A549 (cell line): ENCODE results near the gene MYLK4.

Experiments used
- CTCF ChIP-seq: fragments of >200 bp; sonication (Bioruptor Twin); formaldehyde crosslinking; IDR thresholded peaks from 3 replicates; pipeline ENCODE4 v1.5.1; 2016
- EP300 ChIP-seq, 2 experiments: fragments of >200 bp; sonication (Bioruptor Twin); formaldehyde crosslinking; IDR thresholded peaks; 2 replicates in 1 of 2; 3 replicates in 1 of 2; pipeline ENCODE4 v1.6.1; 2016 to 2017
- HOXA7 ChIP-seq: fragments of 250-450 bp; sonication (Bioruptor Pico); IDR thresholded peaks from 2 replicates; pipeline ENCODE4 v1.5.0; 2020; ENCODE audit warnings: mild to moderate bottlenecking, moderate library complexity
- NFE2L2 ChIP-seq: fragments of 150-350 bp; conservative IDR thresholded peaks from 2 replicates; pipeline ENCODE4 v1.6.1; 2014; ENCODE audit warnings: low read length
- PBX3 ChIP-seq: IDR thresholded peaks from 2 replicates; pipeline ENCODE4 v1.6.1; 2012
- RAD21 ChIP-seq, 2 experiments: fragments of >200 bp in 1 of 2; sonication (Bioruptor Twin) in 1 of 2; formaldehyde crosslinking in 1 of 2; IDR thresholded peaks in 1 of 2; conservative IDR thresholded peaks in 1 of 2; 2 replicates in 1 of 2; 3 replicates in 1 of 2; pipeline ENCODE4 v1.6.1; 2012 to 2018; ENCODE audit warnings: inconsistent platforms in 1 of 2
- RNF2 ChIP-seq: fragments of 200-600 bp; sonication (generic); IDR thresholded peaks from 2 replicates; pipeline ENCODE4 v1.6.1; 2016; ENCODE audit warnings: low read depth, mild to moderate bottlenecking, antibody characterized with exemption, moderate library complexity, borderline replicate concordance
- ZSCAN20 ChIP-seq: fragments of 250-450 bp; sonication (Bioruptor Pico); IDR thresholded peaks from 2 replicates; pipeline ENCODE4 v1.8.0; 2022; ENCODE audit warnings: mild to moderate bottlenecking, moderate library complexity

- TF ChIP-seq CTCF (no peak), RAD21 (conservative IDR thresholded peaks at IDR 0.05 in 1 of 2, IDR thresholded peaks at IDR 0.05 in 1 of 2) (no peak), PBX3 (no peak), ZSCAN20 (CRISPR knock-in tag) (no peak), RNF2 (no peak), HOXA7 (CRISPR knock-in tag) (no peak), EP300 (IDR thresholded peaks at IDR 0.05) (no peak), NFE2L2 (no peak)
Measured at GRCh38 chr6:2797564-2798031, 46.9 kb upstream of the MYLK4 start.
